HG03558 (cell line): ENCODE results near the gene SEZ6L.

Experiments used
- ATAC-seq: cut with Tn5 transposase; IDR thresholded peaks from one replicate; pipeline ENCODE4 v1.9.1; 2021; ENCODE audit warnings: moderate number of reproducible peaks; ENCODE audit not compliant: unreplicated experiment; ENCODE audit errors: extremely low read depth

The SEZ6L gene

GRCh38 chr22:26289611-26290101 is 120.4 kb downstream of the SEZ6L start:
- ATAC-seq: no peak

- ATAC-seq: no peak
These were observed 122.8 kb downstream of the SEZ6L start for GRCh38 chr22:26291940-26292666.

GRCh38 chr22:26292667-26292995 is 123.4 kb downstream of the SEZ6L start:
- ATAC-seq: no peak

GRCh38 chr22:26295563-26296126 is 126.4 kb downstream of the SEZ6L start:
- ATAC-seq: no peak

- ATAC-seq: no peak
These were observed 129.5 kb downstream of the SEZ6L start for GRCh38 chr22:26298605-26299310.

GRCh38 chr22:26302726-26303125 is 133.5 kb downstream of the SEZ6L start:
- no peak for ATAC-seq

- ATAC-seq: no peak
These were observed 134.2 kb downstream of the SEZ6L start for GRCh38 chr22:26303475-26303874.

- ATAC-seq: no peak
These were observed 135.5 kb downstream of the SEZ6L start for GRCh38 chr22:26304730-26305129.

GRCh38 chr22:26308467-26308866 is 139.2 kb downstream of the SEZ6L start:
- ATAC-seq: no peak

GRCh38 chr22:26310616-26311015 is 141.4 kb downstream of the SEZ6L start:
- ATAC-seq: no peak

GRCh38 chr22:26313291-26313690 is 144.0 kb downstream of the SEZ6L start:
- no peak for ATAC-seq

GRCh38 chr22:26314171-26314570 is 144.9 kb downstream of the SEZ6L start:
- ATAC-seq: no peak

GRCh38 chr22:26314656-26315055 is 145.4 kb downstream of the SEZ6L start:
- no peak for ATAC-seq

GRCh38 chr22:26316732-26317285 is 147.5 kb downstream of the SEZ6L start:
- no peak for ATAC-seq

- ATAC-seq: no peak
These were observed 149.7 kb downstream of the SEZ6L start for GRCh38 chr22:26318975-26319374.

- no peak for ATAC-seq
These were observed 151.2 kb downstream of the SEZ6L start for GRCh38 chr22:26320447-26320846.

GRCh38 chr22:26321469-26321913 is 152.2 kb downstream of the SEZ6L start:
- no peak for ATAC-seq

- ATAC-seq: no peak
These were observed 153.1 kb downstream of the SEZ6L start for GRCh38 chr22:26322179-26322905.

- ATAC-seq: no peak
These were observed 153.8 kb downstream of the SEZ6L start for GRCh38 chr22:26323013-26323412.

- ATAC-seq: no peak
These were observed 154.9 kb downstream of the SEZ6L start for GRCh38 chr22:26324150-26324549.
